ENCODE results near the gene HSP90B1. TPM values are rescaled to one million over a fixed set of nuclear protein-coding genes. Genes with fewer than 3 reads are reported as not detected.

HSP90B1 gene
- total and polyA plus RNA-seq, 9 of the 15 experiments (the other 6 are each of a cell fraction or from before 2014, with no cell fraction given), result 196 to 719 (median 557) TPM

- TF ChIP-seq ZBTB11 (CRISPR knock-in tag; IDR thresholded peaks at IDR 0.05) (no peak), ZNF583 (CRISPR knock-in tag; IDR thresholded peaks at IDR 0.05) (no peak), ZNF764 (CRISPR knock-in tag; IDR thresholded peaks at IDR 0.05; ENCODE audit: low read depth) (no peak)
Observed at GRCh38 chr12:103973909-103974308, 43.7 kb downstream of the HSP90B1 start (continued).

GRCh38 chr12:103975368-103975767 lies 45.2 kb downstream of the HSP90B1 start:
- H3K36me3 ChIP-seq (ENCODE audit: control insufficient read depth, insufficient read depth, low read length), result peaks cover 67% of the 10 kb centered on the region
- H2AFZ ChIP-seq (ENCODE audit: low read depth, low read length), result no peak overlapping the region
- H3K9ac ChIP-seq (ENCODE audit: insufficient read depth in 1 of 2, low read depth in 2 of 2, low read length in 2 of 2), result peak overlapping the region; percentile 10 to 18; a peak in 1 of 4 replicates
- H3K79me2 ChIP-seq (ENCODE audit: control insufficient read depth, insufficient read depth, low read length), result peaks cover 74% of the 10 kb centered on the region
- WGBS (ENCODE audit: insufficient coverage, low coverage, missing lambda C conversion rate), result 0% methylated on average over 2 of the region's 2 CpGs
- peaks cover 13 to 21% of the 10 kb centered on the region in 2 experiments; a peak in 4 of 5 replicates for H3K4me1 ChIP-seq (replicated peaks in 1 of 2; ENCODE audit: control insufficient read depth in 2 of 2, insufficient read depth in 2 of 2, low read length in 2 of 2)
- H3K4me2 ChIP-seq (ENCODE audit: insufficient read depth, low read length), result peak overlapping the region; percentile 9; the same call in 1 of the 2 replicates
- no peaks in the 10 kb centered on the region for H3K27me3 ChIP-seq (ENCODE audit: control insufficient read depth in 2 of 2, insufficient read depth in 2 of 2, low read length in 2 of 2)
- peaks cover 2% of the 10 kb centered on the region for H3K9me1 ChIP-seq (ENCODE audit: control insufficient read depth, insufficient read depth, low read length)
- no peaks in the 10 kb centered on the region; the same call in 1 of the 2 replicates for H4K20me1 ChIP-seq (replicated peaks; ENCODE audit: control insufficient read depth, insufficient read depth, low read length)
- intact Hi-C loops (cut with micrococcal nuclease) (no loop called here), in situ Hi-C loops (cut with MboI) (no loop called here)
- peak overlapping the region; percentile 69 for H3K27ac ChIP-seq (ENCODE audit: extremely low read depth, low read depth, low read length)
- CTCF ChIA-PET (ENCODE audit: low intra/inter-chr PET ratio), result no interaction called here
- POLR2A ChIA-PET, result interaction anchor here (0.6 to 2.2 kb wide), 2 partner anchors 10 to 91 kb away, joined by 3 to 15 read pairs; partner anchors contain the start of gene TDG
- FAIRE-seq (peak; percentile 56), ATAC-seq (peak; percentile 75), DNase-seq (ENCODE audit: extremely low read depth in 1 of 4, low spot score in 3 of 4) (peak in 3 of 4 experiments; percentile 21 to 70 (median 61))
- H3K4me3 ChIP-seq, result no peak overlapping the region
- no TSS peak for BruUV-seq (replicated peaks)
- H3K9me3 ChIP-seq (replicated peaks; ENCODE audit: control insufficient read depth, insufficient read depth, low read depth, low read length), result no peaks in the 10 kb centered on the region
- TF ChIP-seq FOSL1 (tag; conservative IDR thresholded peaks at IDR 0.05) (peak; percentile 31; the same call in 1 of the 2 replicates), TEAD4 (IDR thresholded peaks at IDR 0.05; ENCODE audit: low read length) (peak; percentile 33; the same call in 1 of the 2 replicates), TEAD4 (CRISPR knock-in tag; IDR thresholded peaks at IDR 0.05; ENCODE audit: borderline replicate concordance) (no peak), CREM (IDR thresholded peaks at IDR 0.05; ENCODE audit: low read depth) (peak; percentile 78), SMARCA4 (IDR thresholded peaks at IDR 0.05) (peak; percentile 42; the same call in 1 of the 2 replicates), GATAD2B (IDR thresholded peaks at IDR 0.05; ENCODE audit: borderline replicate concordance) (0 out of 2 replicates have a peak, but pooled peaks have one; percentile 30), ZNF24 (IDR thresholded peaks at IDR 0.05) (no peak), THAP7 (CRISPR knock-in tag; IDR thresholded peaks at IDR 0.05) (no peak), TAL1 (IDR thresholded peaks at IDR 0.05) (peak; percentile 4; the same call in 1 of the 2 replicates), ZBTB7A (IDR thresholded peaks at IDR 0.05; ENCODE audit: borderline replicate concordance, control insufficient read depth, low read depth, low read length) (0 out of 2 replicates have a peak, but pooled peaks have one; percentile 37), HEY1 (CRISPR knock-in tag; IDR thresholded peaks at IDR 0.05; ENCODE audit: borderline replicate concordance) (no peak), C11orf30 (IDR thresholded peaks at IDR 0.05; ENCODE audit: low read depth) (peak; percentile 45; the same call in 1 of the 2 replicates), ZNF449 (CRISPR knock-in tag; IDR thresholded peaks at IDR 0.05) (no peak), ZNF316 (IDR thresholded peaks at IDR 0.05) (peak; percentile 58)

All from K562 (cell line).